HTERT RPE-1 (cell line): ENCODE results near the gene IL31RA.
"Not testable (repeated sequence)": the region's sequence is repeated elsewhere in the genome, so short reads cannot be mapped to it uniquely, and the experiment has no call there.

Source experiments
- in situ Hi-C: fragments of 300-500 bp; cut with MboI; formaldehyde crosslinking; loops from 4 replicates; pipeline ENCODE4 v1.14.3; 2020; ENCODE audit warnings: low sequenced_read_pairs

IL31RA gene

DNA sequence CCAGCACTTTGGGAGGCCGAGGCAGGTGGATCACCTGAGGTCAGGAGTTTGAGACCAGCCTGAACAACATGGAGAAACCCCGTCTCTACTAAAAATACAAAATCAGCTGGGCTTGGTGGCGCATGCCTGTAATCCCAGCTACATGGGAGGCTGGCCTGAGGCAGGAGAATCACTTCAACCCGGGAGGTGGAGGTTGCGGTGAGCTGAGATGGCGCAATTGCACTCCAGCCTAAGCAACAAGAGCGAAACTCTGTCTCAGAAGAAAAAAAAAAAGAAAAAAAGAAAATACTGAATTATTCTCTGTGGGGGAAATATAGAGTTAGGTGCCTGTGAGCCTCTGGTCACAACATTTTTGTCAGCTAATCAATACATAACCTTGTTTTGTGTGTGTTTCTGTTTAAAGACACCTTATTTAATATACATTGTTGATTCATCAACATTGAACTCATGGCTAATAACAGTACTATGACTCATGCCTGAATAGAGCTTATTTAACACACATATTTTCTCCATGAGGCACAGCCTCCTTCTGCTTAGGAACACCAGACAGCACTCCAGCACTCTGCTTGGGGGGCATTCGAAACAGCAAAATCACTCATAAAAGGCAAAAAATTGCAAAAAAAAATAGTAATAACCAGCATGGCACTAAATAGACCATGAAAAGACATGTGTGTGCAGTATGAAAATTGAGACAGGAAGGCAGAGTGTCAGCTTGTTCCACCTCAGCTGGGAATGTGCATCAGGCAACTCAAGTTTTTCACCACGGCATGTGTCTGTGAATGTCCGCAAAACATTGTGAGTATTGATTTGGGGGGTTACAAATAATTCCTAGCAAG, at the start of gene IL31RA:
IL31RA (plus strand) TSS at position 519 of the 836 bp plus-strand sequence; CDS start at position 733, 214 bp downstream.
- in situ Hi-C loops, result no loop called here

DNA sequence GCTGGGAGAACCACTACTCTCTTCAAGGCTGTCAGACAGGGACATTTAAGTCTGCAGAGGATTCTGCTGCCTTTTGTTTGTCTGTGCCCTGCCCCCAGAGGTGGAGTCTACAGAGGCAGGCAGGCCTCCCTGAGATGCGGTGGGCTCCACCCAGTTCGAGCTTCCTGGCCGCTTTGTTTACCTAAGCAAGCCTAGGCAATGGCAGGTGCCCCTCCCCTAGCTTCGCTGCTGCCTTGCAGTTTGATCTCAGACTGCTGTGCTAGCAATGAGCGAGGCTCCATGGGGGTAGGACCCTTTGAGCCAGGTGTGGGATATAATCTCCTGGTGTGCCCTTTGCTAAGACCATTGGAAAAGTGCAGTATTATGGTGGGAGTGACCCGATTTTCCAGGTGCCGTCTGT, 42.3 kb upstream of the IL31RA start:
- in situ Hi-C loops, result not testable (repeated sequence)

DNA sequence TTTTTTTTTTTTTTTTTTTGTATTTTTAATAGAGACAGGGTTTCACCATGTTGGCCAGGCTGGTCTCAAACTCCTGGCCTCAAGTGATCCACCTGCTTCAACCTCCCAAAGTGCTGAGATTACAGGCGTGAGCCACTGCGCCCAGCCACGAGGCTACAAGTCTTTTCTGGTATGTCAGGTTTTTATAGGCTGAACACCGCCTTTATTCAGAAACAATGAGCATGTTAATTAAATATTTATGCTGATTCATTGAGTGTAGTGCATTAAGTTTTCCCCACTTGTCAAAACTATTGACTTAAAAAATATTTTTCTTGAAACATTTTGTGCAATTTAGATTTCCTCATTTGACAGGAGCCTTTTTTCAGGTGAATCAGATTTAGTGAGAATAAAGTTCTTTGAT, 35.2 kb upstream of the IL31RA start:
- in situ Hi-C loops, result not testable (repeated sequence)

DNA sequence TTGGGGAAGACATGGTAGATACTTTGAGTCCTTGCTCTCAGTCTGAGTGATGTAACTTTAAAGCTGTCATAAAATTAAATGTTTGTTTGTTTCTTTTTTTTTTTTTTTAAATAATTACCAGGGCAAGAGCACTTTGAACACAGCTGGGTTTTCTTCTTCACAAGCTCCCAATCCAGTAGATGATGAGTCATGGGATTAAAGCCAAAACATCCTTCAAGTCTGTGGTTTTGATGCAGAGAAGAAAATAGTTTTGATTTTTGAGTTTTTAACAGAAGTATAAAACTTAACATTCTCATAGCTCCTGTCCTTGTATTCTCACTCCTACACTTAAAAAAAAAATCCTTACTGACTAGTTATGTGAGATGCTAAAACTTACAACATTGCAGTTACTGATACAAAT, 34.8 kb upstream of the IL31RA start:
- in situ Hi-C loops, result no loop called here

DNA sequence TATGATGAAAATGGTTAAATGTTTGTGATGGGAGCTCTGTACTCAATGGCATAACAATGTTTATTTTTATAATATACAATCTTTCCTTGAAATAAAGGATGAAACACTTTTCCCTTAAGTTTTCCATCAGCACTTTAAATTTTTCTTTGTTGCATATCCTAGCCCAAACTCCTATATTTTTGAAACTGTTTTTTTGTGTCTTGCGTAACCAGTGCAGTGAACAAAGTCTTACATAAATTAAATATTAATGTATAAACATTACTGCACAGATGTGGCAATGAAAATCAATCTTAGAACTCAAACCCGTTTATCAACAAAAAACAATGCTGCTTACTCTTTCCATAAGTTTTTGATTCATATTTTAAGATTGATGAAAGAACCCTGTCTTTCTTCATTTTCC, 34.1 kb upstream of the IL31RA start:
- in situ Hi-C loops, result no loop called here

DNA sequence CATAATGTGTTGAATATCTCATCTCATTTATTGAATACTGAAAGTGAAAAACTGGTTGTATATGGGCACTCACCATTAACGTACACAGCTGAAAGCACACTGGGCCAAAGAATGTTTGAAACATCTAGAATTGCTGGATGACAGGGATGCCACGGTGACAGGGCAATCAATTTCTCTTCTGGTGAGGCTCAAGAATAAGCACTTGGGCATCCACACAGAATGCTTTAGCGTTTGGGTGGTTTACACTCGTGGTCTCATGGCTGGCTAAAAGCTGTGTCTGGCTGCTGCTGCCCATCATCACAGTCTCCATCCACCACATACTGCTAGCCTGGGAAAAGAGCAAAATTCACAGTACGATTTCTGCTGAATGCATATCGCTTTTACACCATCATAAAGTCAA, 30.7 kb upstream of the IL31RA start:
- in situ Hi-C loops, result no loop called here

DNA sequence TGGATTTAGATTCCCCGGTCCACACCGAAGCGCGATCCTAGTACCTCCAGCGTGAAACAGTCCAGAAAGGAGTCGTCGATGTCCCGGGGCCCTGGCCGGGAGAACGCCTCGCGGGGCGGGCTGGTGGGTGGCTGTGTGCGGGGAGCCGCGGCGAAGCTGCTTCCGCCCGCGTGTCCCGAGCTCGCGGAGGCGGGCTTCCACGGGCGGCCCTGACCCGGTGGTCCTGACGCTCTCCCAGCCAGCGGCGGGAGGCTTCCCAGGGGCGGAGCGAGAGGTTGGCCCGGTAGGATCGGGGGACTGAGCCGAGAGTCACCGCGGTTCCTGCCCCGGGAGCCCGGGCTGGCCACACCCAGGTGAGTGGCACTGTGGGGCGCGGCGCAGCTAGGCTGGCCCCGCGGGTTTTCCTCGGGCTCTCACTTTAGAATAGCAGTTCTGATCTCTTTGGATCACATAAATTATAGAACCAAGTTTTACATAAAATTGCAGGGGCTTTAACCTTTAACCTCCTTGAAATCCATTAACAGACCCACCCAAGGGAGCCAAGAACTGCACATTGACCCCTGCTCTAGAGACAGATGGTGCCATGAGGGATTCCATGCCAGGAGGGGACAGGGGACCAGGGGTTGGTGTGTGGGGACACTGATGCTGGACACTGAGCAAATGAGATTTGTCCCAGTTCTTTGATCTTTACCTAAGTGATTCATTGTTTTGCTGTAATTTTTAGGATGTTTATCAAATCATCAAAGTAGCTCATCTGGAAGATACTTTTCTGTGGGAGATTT, 29.2 kb upstream of the IL31RA start:
- in situ Hi-C loops, result no loop called here

DNA sequence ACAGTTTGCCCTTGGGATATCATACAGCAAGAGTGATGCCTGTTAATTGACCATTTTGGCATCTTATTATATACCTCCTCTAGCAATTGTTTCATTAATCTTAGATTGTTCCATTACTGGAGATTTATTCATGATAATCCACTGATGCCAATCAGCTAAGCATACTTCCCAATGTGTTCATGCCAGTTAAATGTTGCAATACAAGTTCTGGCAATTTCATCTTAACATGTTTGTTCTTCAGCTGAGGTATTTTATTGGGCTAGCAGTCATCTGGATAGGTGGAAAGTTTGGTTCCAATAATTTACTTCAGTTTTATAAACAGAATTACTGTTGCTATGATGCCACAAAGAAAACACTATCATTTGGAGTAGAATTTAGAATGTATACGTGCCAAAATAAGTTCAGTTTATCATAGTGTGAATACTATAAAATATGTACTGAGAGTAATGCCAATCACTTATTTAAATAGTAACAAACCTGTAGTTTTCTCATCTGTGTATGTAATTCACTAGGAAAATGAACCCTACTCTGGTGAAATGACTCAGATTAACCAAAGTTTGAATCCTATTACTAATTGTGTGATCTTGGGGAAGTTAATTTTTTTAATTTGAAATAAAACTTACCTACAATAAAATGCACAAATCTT, 27.9 kb upstream of the IL31RA start:
- in situ Hi-C loops, result no loop called here

DNA sequence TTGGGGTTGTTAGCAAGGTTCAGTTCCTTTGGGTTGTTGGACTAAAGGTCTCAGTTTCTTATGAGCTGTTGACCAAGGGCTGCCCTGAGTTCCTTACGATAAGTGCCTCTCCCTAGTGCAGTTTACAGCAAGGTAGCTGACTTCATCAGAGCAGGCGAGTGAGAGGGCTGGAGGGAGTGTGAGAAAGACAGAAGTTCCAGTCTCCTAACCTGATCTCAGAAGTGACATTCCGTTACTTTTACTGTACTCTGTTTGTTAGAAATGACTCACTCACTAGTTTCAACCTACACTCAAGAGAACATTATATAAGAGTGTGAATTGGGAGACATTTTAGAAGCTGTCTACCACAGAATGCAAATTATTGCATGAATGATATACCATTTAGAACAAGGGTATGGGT, 21.2 kb upstream of the IL31RA start:
- in situ Hi-C loops, result no loop called here

DNA sequence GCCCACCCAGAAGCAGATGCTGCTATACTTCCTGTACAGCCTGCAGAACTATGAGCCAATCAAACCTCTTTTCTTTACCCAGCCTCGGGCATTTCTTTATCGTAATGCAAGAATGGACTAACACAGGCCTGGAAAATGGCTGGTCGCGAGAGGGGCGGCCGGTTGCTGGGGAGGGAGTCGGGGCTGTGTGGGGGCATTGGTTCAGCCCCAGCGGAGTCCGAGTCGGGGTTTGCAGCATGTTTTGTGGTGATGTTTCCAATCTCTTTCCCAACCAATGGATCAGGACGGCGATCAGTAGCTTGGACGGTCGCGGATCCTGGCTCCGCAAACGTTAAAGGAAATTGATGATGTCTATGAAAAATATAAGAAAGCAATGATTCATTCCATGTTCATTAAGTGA, 18.7 kb upstream of the IL31RA start:
- in situ Hi-C loops, result no loop called here

DNA sequence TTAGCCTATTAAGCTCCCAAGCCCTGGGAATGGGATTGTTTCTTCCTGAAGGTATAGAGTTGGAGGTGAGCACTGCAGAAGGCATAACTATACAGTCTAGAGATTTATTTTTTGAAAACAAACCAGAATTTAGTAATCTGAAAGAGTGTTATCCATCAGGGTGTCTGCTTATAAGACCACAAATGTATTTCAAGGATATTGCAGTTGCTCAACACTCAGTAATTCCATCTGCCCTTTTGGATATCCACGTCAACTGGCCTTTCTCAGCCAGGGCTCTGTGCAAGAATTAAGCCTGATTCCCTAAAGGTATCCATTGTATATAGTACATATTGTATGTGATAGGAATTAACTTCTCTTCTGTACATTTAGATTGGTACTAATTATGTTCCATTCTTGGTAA, 15.0 kb upstream of the IL31RA start:
- in situ Hi-C loops, result no loop called here

DNA sequence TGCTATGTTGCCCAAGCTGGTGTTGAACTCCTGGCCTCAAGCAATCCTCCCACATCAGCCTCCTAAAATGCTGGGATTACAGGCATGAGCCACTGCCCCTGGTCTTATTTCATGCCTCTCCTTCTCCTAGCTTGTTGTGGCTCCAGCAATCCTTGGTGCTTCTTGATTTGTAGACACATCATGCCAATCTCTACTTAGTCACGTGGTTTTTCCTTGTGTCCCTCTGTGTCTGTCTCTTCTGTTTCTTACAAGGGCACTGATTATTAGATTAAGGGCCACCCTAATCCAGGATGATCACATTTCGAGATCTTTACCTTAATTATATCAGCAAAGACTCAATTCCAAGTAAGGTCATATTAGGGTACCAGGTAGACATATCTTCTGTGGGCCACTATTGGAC, 9.2 kb upstream of the IL31RA start:
- in situ Hi-C loops, result no loop called here

DNA sequence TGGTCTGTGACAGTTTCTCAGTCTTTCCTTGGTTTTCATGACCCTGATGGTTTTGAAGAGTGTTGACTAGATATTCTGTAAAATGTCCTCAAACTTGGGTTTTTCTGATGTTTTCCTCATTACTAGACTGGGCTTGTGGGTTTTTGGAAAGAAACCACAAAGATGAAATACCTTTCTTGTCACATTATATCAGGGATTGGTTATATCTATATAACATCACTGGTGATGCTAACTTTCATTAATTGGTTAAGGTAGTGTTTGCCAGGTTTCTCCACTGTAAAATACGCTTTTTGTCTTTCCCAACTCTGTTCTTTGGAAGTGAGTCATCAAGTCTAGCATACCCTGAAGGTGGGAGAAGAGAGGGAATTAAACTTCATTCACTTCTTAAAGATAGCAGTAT, 3.3 kb upstream of the IL31RA start:
- in situ Hi-C loops, result no loop called here

DNA sequence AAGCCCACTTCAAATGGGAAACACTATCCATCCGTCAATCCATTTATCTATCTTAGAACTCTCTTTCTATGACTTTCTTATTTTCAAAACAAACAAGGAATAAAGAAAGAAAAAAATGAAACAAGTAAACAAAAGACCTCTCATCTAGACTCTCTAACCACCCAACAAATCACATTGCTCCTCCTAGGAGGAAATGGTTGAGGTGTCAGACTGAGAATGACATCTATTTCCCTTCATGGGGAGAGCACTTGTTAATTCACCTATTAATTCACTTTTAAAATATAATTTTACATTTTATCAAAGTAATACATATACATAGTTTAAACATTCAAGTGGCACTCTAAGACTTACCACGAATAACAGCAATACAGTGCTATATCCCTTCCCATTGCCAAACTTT, 2.4 kb upstream of the IL31RA start:
- in situ Hi-C loops, result no loop called here

DNA sequence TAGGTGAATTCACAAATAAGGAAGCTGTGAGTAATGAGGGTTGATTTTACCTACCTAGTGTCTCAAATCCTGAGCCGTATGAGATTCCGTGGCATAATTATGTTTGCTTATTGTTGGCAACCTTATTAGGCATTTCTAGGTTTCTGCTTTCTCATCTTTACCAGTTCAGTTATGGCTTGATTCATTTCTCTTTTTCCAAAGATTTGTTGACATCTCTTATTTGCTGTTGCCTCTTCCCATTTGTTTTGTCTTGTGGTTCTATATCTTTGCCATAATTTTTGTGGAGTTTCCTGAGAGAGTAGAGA, 470 bp downstream of the IL31RA start:
- in situ Hi-C loops, result no loop called here

DNA sequence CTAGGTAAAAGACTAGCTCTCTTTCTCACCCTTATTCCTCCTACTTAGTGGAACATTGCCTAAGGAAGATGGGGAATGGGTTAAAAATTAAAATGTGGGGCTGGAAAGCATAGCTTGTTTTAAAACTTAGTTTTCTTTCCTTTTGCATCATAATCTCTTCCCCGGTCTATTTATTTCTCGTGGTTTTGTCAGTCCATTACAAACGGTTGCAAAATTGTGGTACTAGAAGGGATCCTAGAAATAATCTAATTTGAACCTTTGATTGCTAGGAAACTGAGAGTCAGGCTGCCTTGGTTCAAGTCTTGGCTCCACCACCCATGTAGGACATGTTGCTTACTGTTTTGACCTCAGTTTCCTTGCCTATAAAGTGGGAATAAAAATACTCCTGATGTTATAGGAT, 1.3 kb downstream of the IL31RA start:
- in situ Hi-C loops, result no loop called here

DNA sequence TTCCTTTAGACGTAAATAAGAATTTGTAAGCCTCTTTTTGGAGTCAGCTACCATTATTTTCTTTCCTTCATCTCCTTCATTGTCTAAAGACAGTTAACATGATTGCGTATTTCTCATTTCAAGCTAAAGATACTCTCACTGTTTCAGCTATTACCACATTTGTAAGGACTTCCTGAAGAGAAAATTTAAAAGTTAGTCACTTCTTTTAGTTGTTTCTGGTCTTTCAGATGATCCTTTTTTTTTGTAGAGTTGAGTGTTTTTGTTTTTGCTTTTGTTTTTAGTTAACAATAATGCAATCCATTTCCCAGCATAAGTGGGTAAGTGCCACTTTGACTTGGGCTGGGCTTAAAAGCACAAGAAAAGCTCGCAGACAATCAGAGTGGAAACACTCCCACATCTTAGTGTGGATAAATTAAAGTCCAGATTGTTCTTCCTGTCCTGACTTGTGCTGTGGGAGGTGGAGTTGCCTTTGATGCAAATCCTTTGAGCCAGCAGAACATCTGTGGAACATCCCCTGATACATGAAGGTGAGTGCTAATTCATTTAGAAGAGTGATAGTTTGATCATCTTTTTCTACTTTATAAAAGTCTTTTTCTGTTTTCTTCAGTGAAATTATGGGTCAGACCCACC, 2.0 kb downstream of the IL31RA start:
- in situ Hi-C loops, result no loop called here

DNA sequence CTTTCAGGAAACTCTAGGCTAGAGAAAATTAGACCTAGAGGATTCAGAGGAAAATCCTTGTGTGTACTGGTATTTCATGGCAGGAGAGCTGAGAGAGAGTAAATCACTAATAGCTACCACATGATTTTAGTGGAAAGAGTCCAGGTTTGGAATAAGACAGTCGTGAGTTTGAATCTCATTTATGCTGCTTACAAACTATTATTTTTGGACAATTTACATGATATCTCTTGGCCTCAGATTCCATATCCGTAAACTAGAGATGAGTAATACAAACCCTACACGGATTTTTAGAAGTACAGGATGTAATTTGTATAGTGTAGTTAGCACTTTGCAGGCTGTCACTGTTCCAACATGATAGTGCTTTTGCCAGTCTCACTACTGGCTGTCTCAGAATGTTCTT, 2.7 kb downstream of the IL31RA start:
- in situ Hi-C loops, result no loop called here

DNA sequence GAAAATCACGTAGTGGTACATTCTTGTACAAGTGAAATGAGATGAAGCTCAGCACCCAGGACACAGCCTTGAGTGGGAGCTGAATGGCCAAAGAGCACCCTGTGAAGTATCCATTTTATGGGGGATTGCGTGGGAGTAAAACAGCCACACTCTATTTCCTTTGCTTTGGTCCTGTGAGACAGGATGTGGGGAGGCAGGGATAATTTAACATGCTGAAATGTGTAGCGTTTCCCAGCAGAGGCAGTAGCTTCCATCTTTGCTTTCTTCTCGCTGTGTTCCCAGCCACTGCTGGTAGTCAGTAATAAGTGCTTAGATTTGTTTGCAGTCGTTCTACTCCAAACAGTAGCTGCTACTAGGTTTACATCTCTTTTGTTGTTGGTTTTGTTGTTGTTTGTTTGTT, 4.4 kb downstream of the IL31RA start:
- in situ Hi-C loops, result no loop called here

DNA sequence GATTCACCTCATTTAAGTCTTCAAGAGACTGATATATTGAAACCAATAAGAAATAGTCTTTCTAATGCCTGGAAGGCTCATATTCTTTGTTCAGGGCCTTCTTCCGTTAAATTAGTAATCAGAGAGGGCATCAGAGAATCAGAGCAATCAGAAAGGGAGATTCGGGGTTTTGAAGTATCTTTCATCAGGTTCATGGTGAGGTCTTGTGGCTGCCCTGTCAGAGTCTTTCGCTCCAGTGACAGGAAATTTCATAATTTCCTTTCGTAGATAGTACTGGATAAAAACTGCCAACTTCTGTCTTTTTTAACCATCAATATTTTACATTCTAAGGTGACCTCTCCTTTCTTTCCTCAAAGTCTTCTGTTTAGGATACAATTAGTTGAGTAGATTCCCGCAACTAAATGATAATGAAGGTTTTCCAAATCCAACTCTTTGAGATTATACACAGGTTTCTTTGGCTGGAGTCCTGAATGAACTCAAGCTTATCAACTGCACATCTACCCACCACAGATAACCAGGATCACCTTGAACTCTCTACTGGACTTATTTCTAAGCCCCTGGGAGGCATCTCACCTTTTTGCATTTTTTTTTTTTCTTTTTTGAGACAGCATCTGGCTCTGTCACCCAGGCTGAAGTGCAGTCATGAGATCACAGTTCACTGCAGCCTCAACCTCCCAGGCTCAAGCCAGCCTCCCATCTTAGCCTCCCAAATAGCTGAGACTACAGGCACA, 5.5 kb downstream of the IL31RA start:
- in situ Hi-C loops, result no loop called here

DNA sequence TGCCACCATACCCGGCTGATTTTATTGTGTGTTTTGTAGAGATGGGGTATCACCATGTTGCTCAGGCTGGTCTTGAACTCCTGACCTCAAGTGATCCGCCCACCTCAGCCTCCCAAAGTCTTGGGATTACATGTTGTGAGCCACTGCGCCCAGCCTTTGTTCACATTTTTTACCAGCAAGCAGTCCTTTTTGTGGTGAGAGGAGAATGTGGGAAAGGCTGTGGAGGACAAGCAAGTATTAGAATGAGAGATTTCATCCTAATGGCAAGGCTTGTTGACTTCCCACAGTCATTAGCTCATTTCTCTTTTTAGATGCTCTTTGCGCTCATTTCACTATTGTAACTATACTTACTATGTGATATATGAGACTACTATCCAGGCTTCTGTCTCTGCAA, 6.1 kb downstream of the IL31RA start:
- in situ Hi-C loops, result no loop called here
